DMS114 treated with DMSO at 0.1 percent for 48 hours (cell line): ENCODE measurements around the gene GDF10.

ENCODE experiments used
- DNase-seq: peaks from one replicate; lab custom pipeline; 2025; ENCODE audit not compliant: unreplicated experiment; lab: John Stamatoyannopoulos, UW

GDF10 gene

GRCh38 chr10:47331954-47332353, 32.0 kb downstream of the GDF10 start:
- DNase-seq: no peak

DNA sequence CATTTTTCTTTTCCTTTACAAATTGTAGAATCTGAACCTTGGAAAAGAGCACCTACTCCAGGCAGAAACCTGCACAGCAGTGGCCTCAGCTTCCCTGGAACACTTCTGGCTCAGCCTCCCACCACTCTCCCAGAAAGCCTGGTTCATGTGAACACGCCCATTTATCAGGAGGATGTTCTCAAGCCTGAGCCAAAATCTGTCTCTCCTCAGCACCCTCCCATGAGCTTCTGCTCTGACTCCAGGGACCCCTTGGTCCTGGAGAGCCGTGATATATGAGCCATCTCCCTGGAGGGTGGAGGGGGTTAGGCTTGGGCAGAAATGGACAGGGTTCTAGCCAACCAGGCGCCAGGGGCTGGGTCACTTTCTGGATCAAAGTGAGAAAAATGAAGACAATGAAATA, 32.4 kb downstream of the GDF10 start:
- no peak for DNase-seq

DNA sequence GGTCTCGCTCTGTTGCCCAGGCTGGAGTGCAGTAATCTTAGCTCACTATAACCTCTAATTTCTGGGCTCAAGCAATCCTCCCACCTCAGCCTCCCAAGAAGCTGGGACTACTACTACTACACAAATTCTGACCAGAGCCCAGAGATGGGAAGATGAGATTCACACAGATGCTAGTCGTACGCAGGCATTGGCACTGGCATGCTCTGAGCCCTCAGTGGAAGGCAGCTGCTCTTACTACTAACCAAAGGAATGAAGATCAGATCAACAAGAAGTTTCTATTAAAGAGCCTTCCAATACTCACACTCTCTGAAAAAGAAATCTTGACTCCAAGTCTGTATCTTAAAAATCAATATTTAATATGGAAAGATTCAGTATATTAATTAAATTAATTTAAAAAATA, 32.9 kb downstream of the GDF10 start:
- DNase-seq: no peak

DNA sequence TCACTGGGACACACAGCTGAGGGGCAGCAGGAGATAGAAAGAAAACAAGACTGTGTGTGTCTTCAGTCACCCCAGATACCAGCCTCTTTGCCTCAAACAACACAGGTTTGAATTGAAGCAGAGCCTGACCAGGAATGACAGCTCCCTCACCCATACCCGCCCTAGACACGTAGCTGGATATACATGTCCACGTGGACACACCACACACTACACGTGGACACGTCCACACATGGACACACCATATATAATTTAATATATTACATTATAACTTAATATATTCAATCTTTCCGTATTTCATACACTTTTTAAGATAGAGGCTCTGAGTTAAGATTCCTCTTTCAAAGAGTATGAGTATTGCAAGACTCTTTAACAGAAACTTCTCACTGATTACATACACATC, 33.5 kb downstream of the GDF10 start:
- DNase-seq: no peak

DNA sequence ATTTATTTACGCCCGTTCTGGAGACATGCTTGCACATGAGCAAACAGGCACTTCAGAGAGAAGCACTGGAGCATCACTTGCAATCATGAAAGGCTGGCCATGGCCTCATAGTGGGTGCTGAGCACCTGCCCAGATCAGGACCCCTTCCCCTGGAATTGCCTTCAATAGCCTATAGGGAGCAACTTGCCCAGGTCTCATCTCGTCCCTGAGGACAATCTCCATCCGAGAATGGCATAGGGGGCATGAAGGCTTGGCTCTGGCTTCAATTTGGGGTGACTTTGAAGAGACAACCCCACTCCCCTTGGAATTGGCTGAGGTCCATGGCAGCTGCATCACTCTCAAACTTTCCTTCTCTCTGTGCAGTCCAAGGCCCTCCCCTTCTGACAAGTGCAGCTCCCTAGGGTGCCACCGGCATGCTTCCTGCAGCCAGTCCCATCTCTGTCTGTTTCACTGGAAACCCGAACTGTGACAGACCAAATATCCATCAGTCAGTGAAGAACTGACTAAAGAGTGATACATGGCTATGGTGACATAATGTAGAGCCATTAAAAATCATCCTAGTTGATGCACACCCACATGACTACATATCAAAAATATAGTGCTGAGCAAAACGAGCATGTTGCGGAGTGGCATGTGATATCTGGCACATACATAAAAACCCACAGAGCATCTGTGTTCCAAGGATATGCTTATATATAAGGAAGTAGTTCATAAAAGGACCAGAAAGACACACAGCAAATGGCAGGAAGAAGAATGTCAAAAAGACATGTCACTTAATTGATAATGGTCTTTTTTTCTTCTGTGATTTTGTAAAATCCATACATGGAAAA, 34.7 kb downstream of the GDF10 start:
- no peak for DNase-seq

DNA sequence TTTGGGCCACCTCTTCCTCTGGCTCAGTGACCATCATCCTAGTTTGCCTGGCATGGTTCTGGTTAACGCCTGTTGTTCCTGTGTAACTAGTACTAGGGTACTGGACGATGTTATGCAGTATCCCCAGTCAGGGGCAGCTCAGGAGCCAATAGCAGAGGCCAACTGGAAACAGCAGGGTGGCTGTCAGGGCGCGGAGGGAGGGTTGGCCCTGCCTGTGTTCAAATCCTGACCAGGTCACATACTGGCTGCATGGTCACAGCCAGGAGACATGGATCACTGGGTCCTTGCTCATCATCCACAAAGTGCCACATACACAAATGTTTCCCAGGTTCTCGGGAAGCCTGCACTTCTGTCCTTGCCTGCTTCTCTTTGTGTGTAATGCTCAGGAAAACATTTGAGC, 35.9 kb downstream of the GDF10 start:
- DNase-seq: no peak

- no peak for DNase-seq
Observed at GRCh38 chr10:47336387-47337134, 36.6 kb downstream of the GDF10 start.

GRCh38 chr10:47337310-47337709, 37.3 kb downstream of the GDF10 start:
- DNase-seq: no peak

- no peak for DNase-seq
Observed at GRCh38 chr10:47339186-47339735, 39.3 kb downstream of the GDF10 start.

GRCh38 chr10:47339759-47340607, 40.0 kb downstream of the GDF10 start:
- DNase-seq: no peak

GRCh38 chr10:47340608-47341170, 40.7 kb downstream of the GDF10 start:
- no peak for DNase-seq

DNA sequence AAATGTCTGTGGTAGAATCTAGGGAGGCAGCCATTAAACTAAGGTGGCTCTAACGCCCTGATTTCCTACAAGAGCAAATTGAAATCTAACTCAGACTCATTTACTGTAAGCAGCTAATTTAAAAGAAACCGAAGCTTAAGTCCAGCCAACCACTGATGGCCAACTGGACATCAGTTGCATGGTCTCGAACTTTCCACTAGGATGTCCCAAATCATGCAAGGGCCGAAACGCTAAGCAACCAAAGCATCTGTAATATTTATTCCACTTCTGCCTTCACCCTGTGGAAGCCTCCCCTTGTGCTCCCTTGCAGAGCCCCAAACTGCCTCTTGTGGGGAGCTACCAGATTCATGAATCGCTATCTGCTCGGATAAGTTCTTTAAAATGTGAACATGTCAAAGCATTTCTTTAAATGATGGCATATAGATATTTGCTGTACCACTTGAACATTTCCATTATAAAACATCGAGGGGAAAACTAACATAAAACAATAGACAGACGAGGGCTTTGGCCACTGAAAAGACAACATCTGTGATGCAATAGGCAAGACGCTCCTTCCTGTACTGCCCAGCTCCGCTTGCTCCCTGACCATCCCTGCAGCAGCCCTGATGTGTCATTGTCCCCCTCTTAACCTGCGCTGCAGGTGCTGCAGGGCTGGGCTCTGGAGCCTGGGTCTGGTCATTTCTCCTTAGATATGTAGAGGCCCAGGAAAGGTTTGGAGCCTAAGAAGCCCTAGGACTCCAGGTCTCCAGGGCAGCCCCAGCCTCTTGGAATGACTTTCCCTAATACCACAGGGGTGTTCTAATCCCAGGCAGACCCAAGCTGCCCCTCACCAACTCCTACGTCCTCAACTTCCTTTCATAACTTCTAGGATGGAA, 45.2 kb downstream of the GDF10 start:
- no peak for DNase-seq

- DNase-seq: no peak
Observed at GRCh38 chr10:47346581-47347302, 46.7 kb downstream of the GDF10 start.

DNA sequence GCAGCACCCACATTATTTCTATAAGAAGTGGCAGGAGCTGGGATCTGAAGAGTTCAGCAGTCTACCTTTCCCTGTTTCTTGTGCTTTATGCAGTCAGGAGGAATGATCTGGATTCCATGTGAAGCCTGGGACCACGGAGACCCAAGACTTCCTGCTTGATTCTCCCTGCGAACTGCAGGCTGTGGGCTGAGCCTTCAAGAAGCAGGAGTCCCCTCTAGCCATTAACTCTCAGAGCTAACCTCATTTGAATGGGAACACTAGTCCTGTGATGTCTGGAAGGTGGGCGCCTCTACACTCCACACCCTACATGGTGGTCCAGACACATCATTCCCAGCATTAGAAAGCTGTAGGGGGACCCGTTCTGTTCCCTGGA, 47.3 kb downstream of the GDF10 start:
- no peak for DNase-seq

DNA sequence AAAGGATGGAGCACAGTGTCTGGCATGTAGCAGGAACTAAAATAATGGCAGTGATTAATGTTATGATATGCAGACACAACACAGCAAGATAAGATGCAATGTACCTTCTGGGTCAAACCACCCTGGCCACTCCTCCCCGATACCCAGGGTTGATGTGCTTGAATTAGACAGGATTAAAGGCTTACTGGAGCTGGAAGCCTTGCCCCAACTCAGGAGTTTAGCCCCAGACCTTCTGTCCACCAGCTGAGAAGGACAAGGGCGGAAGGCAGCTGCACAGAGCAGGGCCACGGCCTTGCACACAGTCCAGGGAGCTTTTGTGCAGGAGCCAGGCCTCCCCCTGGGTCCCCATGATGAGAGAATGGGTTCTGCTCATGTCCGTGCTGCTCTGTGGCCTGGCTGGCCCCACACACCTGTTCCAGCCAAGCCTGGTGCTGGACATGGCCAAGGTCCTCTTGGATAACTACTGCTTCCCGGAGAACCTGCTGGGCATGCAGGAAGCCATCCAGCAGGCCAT, 48.2 kb downstream of the GDF10 start, which contains the start of gene RBP3:
TSS of gene RBP3 (plus strand) at position 226 of the 514 bp plus-strand sequence. CDS start at position 348, 122 bp downstream.
- no peak for DNase-seq

GRCh38 chr10:47348661-47349470, 48.9 kb downstream of the GDF10 start:
- DNase-seq: no peak

DNA sequence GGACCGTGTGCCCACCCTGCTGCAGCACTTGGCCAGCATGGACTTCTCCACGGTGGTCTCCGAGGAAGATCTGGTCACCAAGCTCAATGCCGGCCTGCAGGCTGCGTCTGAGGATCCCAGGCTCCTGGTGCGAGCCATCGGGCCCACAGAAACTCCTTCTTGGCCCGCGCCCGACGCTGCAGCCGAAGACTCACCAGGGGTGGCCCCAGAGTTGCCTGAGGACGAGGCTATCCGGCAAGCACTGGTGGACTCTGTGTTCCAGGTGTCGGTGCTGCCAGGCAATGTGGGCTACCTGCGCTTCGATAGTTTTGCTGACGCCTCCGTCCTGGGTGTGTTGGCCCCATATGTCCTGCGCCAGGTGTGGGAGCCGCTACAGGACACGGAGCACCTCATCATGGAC, 49.5 kb downstream of the GDF10 start:
- DNase-seq: no peak

- no peak for DNase-seq
Observed at GRCh38 chr10:47349941-47350371, 50.0 kb downstream of the GDF10 start.
